ENCODE data around the gene SYPL1.

SYPL1 gene

DNA sequence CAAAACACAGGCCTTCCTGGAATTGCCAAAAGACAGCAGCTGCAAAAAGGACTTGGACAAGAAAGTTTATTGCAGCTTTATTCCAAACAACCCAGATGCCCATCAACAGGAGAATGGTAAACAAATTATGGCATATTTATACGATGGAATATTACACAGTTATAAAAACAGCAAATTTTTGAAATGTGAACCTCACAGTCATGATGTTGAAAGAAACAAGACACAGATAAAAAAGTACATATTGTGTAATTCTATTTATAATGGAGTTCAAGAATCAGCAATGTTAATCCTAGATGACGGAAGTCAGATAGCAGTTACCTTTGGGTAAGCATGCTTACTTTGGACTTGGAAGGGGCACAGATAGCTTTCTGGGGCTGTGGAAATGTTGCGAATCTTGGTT lies 44.4 kb downstream of the SYPL1 start:
- ChIA-PET CTCF (interaction anchor here (0.7 to 1.8 kb wide), 2 partner anchors 11 to 27 kb away, joined by 3 to 11 read pairs; no protein-coding TSS in a partner anchor), POLR2A (no interaction called here)
- DNase-seq (ENCODE audit: extremely low spot score), result no peak
- TF ChIP-seq, protein P1, sequence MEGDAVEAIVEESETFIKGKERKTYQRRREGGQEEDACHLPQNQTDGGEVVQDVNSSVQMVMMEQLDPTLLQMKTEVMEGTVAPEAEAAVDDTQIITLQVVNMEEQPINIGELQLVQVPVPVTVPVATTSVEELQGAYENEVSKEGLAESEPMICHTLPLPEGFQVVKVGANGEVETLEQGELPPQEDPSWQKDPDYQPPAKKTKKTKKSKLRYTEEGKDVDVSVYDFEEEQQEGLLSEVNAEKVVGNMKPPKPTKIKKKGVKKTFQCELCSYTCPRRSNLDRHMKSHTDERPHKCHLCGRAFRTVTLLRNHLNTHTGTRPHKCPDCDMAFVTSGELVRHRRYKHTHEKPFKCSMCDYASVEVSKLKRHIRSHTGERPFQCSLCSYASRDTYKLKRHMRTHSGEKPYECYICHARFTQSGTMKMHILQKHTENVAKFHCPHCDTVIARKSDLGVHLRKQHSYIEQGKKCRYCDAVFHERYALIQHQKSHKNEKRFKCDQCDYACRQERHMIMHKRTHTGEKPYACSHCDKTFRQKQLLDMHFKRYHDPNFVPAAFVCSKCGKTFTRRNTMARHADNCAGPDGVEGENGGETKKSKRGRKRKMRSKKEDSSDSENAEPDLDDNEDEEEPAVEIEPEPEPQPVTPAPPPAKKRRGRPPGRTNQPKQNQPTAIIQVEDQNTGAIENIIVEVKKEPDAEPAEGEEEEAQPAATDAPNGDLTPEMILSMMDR (IDR thresholded peaks at IDR 0.05; ENCODE audit: control extremely low read depth, extremely low read depth, low read depth, missing control alignments), result no peak

DNA sequence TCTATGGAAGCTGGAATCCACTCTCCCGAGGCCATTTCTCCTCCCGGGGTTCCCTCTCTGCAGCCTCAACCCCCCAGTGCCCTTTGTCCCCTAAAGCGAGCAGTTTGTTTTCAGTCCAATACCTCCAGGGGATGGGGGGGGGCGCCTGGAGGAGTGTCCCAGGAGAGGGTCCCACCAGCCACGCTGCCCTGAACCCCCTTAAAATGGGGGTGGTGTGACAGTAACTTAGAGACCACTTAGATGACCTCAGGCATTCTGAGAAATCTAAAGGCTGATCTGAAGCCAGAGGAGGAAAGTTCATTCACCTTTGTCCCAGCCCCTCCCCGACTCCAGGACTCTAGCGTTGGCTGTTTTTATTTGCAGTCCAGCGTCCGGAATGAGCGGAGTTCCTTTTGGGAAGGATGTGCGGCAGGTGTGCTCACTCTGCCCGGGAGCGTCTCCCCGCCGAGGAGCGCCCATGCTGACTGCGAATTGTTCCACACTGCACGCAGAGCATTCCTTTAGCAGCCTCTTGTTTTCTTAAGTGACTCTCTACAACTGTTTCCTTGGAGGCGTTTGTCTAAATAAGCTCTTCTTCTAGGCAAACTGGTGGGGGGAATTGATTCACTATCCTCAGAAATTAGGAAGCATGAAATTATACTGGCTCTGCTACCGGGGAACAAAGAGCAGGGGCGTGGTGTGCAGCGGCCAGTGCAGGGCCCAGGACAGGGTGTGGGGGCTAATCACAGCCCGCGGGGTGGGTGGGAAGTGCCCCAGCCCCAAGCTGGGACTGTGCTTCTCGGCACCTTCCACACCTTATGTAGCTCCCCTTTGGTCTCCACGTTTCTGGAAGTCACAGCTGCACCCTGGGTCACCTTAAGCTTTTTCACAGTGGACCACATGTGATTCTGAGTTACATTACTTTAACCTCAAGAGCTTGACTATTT lies 46.3 kb downstream of the SYPL1 start:
- DNase-seq (ENCODE audit: extremely low spot score), result no peak
- POLR2A ChIA-PET, result interaction anchor here (0.5 kb wide), 2 partner anchors 46 to 515 kb away, joined by 4 read pairs; partner anchors contain the start of gene SYPL1
- CTCF ChIA-PET, result interaction anchor here (1.0 to 1.4 kb wide), 5 partner anchors 12 to 102 kb away, joined by 3 to 5 read pairs (median 3); no protein-coding TSS in a partner anchor
- TF ChIP-seq, protein P1 (IDR thresholded peaks at IDR 0.05; ENCODE audit: control extremely low read depth, extremely low read depth, low read depth, missing control alignments), result no peak

DNA sequence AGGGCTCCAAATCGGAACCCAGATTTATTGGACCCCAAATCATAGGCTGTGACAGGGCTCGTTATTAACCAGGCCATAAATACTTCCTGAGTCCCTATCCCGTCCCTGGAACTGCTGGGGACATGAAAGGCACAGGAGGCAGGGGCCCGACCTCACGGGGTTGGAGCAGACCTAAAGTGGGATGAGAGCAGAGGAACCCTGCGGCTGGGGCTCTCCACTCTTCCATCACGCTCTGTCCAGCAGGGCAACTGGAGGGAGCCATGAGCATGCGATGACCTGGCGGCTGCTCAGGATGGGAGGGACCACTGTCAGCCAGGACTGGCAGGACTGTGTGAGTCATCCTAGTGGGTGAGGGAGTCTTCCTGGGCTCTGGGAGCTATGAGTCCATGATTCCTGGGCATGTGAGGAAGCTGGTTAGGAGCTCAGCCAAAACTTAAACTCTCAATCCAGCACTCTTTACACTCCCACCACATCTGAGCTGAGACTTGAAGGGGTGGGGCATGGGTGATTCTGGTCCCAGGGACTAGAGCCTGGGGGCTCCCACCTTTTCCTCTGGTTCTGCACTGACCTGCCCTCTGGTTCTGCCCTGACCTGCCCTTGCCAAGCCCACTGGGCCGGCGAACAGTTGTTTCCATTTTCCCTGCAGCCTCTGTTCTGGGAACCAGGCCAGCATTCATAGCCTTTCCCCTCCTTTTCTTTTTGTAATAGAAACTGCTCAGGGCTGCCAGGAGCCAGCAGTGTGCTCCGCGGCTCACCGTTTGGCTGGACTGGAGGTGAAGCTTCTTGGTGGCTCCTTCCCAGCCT lies 47.1 kb downstream of the SYPL1 start:
- no peak for DNase-seq (ENCODE audit: extremely low spot score)
- TF ChIP-seq, protein P1 (IDR thresholded peaks at IDR 0.05; ENCODE audit: control extremely low read depth, extremely low read depth, low read depth, missing control alignments), result no peak
- ChIA-PET POLR2A (no interaction called here), CTCF (interaction anchor here (1.0 to 1.4 kb wide), 3 partner anchors 25 to 103 kb away, joined by 3 read pairs; no protein-coding TSS in a partner anchor)

DNA sequence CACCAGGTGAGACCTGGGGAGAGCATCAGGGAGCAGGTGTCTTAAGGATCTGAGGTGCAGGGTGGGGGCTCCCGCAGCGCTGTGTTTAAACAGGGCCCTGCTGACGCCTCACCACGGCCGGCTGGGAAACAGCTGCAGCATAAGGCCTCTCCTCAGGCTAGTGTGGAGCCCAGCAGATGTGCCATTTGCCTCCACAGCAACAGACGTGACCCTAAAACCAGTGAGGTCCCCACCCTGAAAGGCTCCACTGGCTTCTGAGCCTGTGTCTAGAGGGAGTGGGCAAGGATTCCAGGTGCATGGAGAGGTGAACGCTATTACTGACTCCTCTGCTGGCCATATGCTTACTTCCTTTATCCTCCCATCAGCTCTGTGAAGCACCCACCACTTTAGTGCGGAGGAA lies 47.8 kb downstream of the SYPL1 start:
- POLR2A ChIA-PET, result no interaction called here
- DNase-seq (ENCODE audit: extremely low spot score), result no peak
- CTCF ChIA-PET, result interaction anchor here (1.0 kb wide), 1 partner anchor 62 kb away, joined by 3 read pairs; no protein-coding TSS in a partner anchor
- TF ChIP-seq, protein P1 (IDR thresholded peaks at IDR 0.05; ENCODE audit: control extremely low read depth, extremely low read depth, low read depth, missing control alignments), result no peak

DNA sequence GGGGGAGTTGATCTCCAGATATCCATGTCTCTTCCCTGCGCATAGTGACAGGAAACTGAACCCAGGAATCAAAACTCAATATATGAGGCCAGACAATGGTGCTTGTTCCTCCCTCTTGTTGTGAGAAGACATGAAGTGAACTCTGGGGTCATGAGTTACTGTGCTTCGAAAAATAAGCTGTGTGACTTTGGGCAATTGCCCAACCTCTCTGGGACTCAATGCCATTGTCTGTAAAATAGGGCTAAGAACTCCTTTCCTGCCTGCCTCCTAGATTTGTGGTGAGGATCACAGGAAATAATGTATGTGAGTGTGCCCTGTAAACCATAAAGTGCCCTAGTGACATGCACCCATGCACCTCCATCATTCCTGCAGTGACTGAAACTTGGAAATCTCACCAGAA lies 48.4 kb downstream of the SYPL1 start:
- TF ChIP-seq, protein P1 (IDR thresholded peaks at IDR 0.05; ENCODE audit: control extremely low read depth, extremely low read depth, low read depth, missing control alignments), result no peak
- ChIA-PET POLR2A (no interaction called here), CTCF (no interaction called here)
- no peak for DNase-seq (ENCODE audit: extremely low spot score)

DNA sequence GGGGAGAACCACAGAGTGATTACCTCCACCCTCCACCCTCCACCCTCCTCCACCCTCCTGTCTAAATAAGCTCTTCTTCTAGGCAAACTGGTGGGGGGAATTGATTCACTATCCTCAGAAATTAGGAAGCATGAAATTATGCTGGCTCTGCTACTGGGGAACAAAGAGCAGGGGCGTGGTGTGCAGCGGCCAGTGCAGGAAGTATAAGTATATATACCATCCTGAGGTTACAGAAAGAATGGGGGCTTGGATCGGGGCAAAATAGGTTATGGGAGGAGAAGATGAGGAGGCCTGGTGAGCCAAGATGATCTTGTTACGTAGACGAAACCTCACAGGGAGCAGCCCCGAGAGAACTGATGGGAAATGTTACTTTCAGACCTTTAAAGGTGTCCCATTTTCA lies 49.1 kb downstream of the SYPL1 start:
- POLR2A ChIA-PET, result no interaction called here
- TF ChIP-seq, protein P1 (IDR thresholded peaks at IDR 0.05; ENCODE audit: control extremely low read depth, extremely low read depth, low read depth, missing control alignments), result no peak
- CTCF ChIA-PET, result no interaction called here
- no peak for DNase-seq (ENCODE audit: extremely low spot score)

Measured in GM10248 (cell line).